ENCODE data around the gene BSCL2.

DNA sequence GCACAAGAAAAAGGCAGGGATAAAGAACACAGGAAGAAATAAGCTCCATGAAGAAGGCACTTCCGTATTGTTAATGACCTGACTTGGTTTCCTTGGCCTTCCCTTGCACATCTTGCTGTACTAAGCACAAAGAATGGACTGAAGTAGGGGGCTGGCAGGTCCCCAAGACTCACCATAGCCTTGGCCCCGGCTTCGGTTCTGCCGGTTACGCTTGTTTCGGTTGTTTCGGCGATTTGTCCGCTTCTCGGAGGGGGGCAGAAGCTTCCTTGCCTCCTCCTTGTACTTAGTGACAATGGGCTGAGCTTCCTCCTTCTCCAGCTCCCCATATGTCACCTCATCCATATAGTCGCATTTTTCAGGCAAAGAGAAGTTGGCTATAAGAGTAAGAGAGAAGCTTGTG is 9.6 kb upstream of the BSCL2 start:
- TF ChIP-seq POLR2AphosphoS5 (IDR thresholded peaks at IDR 0.05; ENCODE audit: low read depth, low read length) (no peak), TAF1 (IDR thresholded peaks at IDR 0.05; ENCODE audit: borderline replicate concordance, insufficient read depth, low read length) (no peak), REST (IDR thresholded peaks at IDR 0.05; ENCODE audit: insufficient read depth in 1 of 2, low read depth in 2 of 2, low read length in 2 of 2) (no peak), SIN3A (IDR thresholded peaks at IDR 0.05; ENCODE audit: borderline replicate concordance, insufficient read depth, low read length) (no peak), FOXP2 (optimal IDR thresholded peaks at IDR 0.05; ENCODE audit: borderline replicate concordance, extremely low read depth, extremely low read length, insufficient read depth) (no peak)
